ENCODE results near the gene XPOT. TPM values are rescaled to one million over a fixed set of nuclear protein-coding genes. Genes with fewer than 3 reads are reported as not detected.
"Not testable (repeated sequence)": the region's sequence is repeated elsewhere in the genome, so short reads cannot be mapped to it uniquely, and the experiment has no call there.

The XPOT gene
- 100 to 1,000 TPM in 1 of 2 donors, 10 to 100 TPM in 1; 94.9 to 100 TPM for total RNA-seq
- polyA plus RNA-seq (2013, experiment 1 of 2): 70.8 TPM
- polyA plus RNA-seq (2013, experiment 2 of 2): 56.6 TPM
- long read RNA-seq, experiment 1, full-length matches to known transcripts: 1 of 57 reads
- long read RNA-seq, experiment 1, partial matches to known transcripts: 22 of 57 reads
- long read RNA-seq, experiment 1, other reads (novel, unspliced or antisense): 34 of 57 reads
- long read RNA-seq, experiment 2, full-length matches to known transcripts: 171 of 270 reads
- long read RNA-seq, experiment 2, partial matches to known transcripts: 38 of 270 reads
- long read RNA-seq, experiment 2, other reads (novel, unspliced or antisense): 61 of 270 reads
- long read RNA-seq, experiment 3, full-length matches to known transcripts: 553 of 677 reads
- long read RNA-seq, experiment 3, partial matches to known transcripts: 29 of 677 reads
- long read RNA-seq, experiment 3, other reads (novel, unspliced or antisense): 95 of 677 reads
- long read RNA-seq, experiment 4, full-length matches to known transcripts: 3 of 27 reads
- long read RNA-seq, experiment 4, partial matches to known transcripts: 23 of 27 reads
- long read RNA-seq, experiment 4, other reads (novel, unspliced or antisense): 1 of 27 reads

DNA sequence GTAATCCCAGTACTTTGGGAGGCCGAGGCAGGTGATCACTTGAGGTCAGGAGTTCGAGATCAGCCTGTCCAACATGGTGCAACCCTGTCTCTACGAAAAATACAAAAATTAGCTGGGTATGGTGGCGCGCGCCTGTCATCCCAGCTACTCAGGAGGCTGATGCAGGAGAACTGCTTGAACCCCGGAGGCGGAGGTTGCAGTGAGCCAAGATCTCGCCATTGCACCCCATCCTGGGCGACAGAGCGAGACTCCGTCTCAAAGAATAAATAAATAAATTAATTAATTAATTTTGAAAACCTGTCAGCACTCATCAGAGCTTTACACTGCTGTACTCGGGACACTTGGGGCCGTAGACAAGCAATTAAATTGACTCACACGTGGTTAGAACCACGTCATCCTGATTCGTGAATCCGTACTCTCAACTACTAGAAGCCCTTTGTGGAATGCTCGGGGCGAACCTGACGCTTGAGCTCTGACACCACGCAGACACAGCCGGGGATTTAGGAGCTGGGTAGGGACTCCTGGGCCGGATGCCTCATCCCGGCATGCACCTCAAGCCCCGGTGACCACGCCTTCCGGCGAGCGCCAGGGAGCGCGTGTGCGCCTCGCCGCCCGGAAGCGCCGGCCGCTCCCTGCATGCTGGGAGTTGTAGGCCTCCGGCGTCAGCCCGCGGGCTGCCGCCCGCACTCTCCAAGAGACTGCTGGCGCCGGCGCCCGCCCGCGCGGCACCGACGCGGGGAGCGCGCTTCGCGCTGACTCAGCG is at the start of gene XPOT:
Gene XPOT, plus strand, starts transcription at position 686 of the 763 bp plus-strand sequence. CDS start 5,644 bp downstream, outside the sequence.
- WGBS, 2 experiments (ENCODE audit: insufficient coverage in 1 of 2, insufficient read length in 1 of 2): 16 to 47% methylated on average over 19 to 59 of the region's 60 CpGs
- H3K27me3 ChIP-seq (ENCODE audit: control insufficient read depth, insufficient read depth, low read length, poor library complexity, severe bottlenecking): no peaks in the 10 kb centered on the region

DNA sequence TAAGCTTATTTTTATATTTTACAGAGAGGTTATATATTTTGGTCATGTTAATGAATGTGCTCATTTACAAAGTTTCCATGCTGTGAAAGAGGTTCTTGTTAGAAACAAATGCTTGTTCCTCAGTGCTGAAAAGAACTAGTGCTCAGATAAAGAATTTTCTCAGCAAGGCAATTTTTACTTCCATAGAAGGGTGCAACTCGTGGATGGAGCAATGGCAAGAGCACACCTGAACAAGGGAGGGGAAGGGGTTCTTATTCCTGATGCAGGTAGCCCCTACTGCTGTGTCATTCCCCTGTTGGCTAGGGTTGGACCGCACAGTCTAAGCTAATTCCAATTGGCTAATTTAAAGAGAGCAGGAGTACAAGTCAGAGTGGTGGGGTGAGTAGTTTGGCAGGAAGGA is 48.0 kb upstream of the XPOT start:
- peaks cover 30% of the 10 kb centered on the region for H3K9me3 Mint-ChIP-seq
- not testable (repeated sequence) for H3K4me3 ChIP-seq (ENCODE audit: low read length); H3K27me3 Mint-ChIP-seq (ENCODE audit: insufficient read depth)

More for the DNA sequence above, at the start of gene XPOT:
- no peaks in the 10 kb centered on the region for H3K9me3 ChIP-seq (ENCODE audit: control insufficient read depth, low read length)
- peak; percentile 99 for DNase-seq
- no peaks in the 10 kb centered on the region for H3K27me3 Mint-ChIP-seq (ENCODE audit: insufficient read depth)
- TF ChIP-seq CTCF (conservative IDR thresholded peaks at IDR 0.05): no peak
- peak within 1 kb of the TSS; percentile 93 for H3K9ac ChIP-seq (ENCODE audit: extremely low read depth, low read length, poor library complexity, severe bottlenecking)
- H3K4me1 Mint-ChIP-seq: peaks cover 15% of the 10 kb centered on the region
- peaks cover 2% of the 10 kb centered on the region for H3K36me3 ChIP-seq (ENCODE audit: control insufficient read depth, insufficient read depth, low read length)
- peaks cover under 1% of the 10 kb centered on the region for H3K36me3 Mint-ChIP-seq (ENCODE audit: low read depth)
- H3K27ac Mint-ChIP-seq: peak within 1 kb of the TSS; percentile 99
- no peaks in the 10 kb centered on the region for H3K4me1 ChIP-seq (ENCODE audit: control insufficient read depth, insufficient read depth, low read length)
- H3K9me3 Mint-ChIP-seq: no peaks in the 10 kb centered on the region
- peak within 1 kb of the TSS; percentile 99 for H3K4me3 ChIP-seq (ENCODE audit: low read length)
- peak within 1 kb of the TSS; percentile 92 for H3K4me3 Mint-ChIP-seq
- H3K27ac ChIP-seq (ENCODE audit: low read depth, low read length): peak within 1 kb of the TSS; percentile 98

GRCh38 chr12:64361173-64361572 is 43.0 kb upstream of the XPOT start:
- not testable (repeated sequence) for H3K9me3 ChIP-seq (ENCODE audit: control insufficient read depth, low read length); H3K36me3 ChIP-seq (ENCODE audit: control insufficient read depth, insufficient read depth, low read length); H3K4me1 Mint-ChIP-seq; H3K9me3 Mint-ChIP-seq; H3K4me3 ChIP-seq (ENCODE audit: low read length); H3K9ac ChIP-seq (ENCODE audit: extremely low read depth, low read length, poor library complexity, severe bottlenecking); H3K27me3 ChIP-seq (ENCODE audit: control insufficient read depth, insufficient read depth, low read length, poor library complexity, severe bottlenecking); DNase-seq; H3K27ac ChIP-seq (ENCODE audit: low read depth, low read length); H3K4me3 Mint-ChIP-seq; H3K27ac Mint-ChIP-seq; H3K27me3 Mint-ChIP-seq (ENCODE audit: insufficient read depth); H3K36me3 Mint-ChIP-seq (ENCODE audit: low read depth); H3K4me1 ChIP-seq (ENCODE audit: control insufficient read depth, insufficient read depth, low read length)
- WGBS, 2 experiments (ENCODE audit: insufficient coverage in 1 of 2, insufficient read length in 1 of 2): 80 to 89% methylated on average over 1 to 3 of the region's 3 CpGs

More for the DNA sequence above, 48.0 kb upstream of the XPOT start:
- not testable (repeated sequence) for DNase-seq; H3K27ac Mint-ChIP-seq; H3K36me3 ChIP-seq (ENCODE audit: control insufficient read depth, insufficient read depth, low read length); H3K36me3 Mint-ChIP-seq (ENCODE audit: low read depth); H3K27ac ChIP-seq (ENCODE audit: low read depth, low read length); H3K4me1 ChIP-seq (ENCODE audit: control insufficient read depth, insufficient read depth, low read length); H3K27me3 ChIP-seq (ENCODE audit: control insufficient read depth, insufficient read depth, low read length, poor library complexity, severe bottlenecking); H3K9ac ChIP-seq (ENCODE audit: extremely low read depth, low read length, poor library complexity, severe bottlenecking); H3K4me1 Mint-ChIP-seq; H3K4me3 Mint-ChIP-seq
- H3K9me3 ChIP-seq (ENCODE audit: control insufficient read depth, low read length): peaks cover 14% of the 10 kb centered on the region
- 92 to 100% methylated on average over 1 to 2 of the region's 2 CpGs for WGBS, 2 experiments (ENCODE audit: insufficient coverage in 1 of 2, insufficient read length in 1 of 2)
